22Rv1 (cell line): ENCODE data around the gene PRKCE.

ENCODE experiments used
- H3K27ac ChIP-seq: fragments of 450-650 bp; 2 replicates; pipeline ENCODE4 v1.5.1; 2017
- ZFX ChIP-seq: fragments of 450-650 bp; IDR thresholded peaks from 2 replicates; pipeline ENCODE4 v1.6.1; 2017; ENCODE audit warnings: antibody characterized with exemption, borderline replicate concordance
- TF ChIP-seq, protein P1 (sequence below): fragments of 450-650 bp; IDR thresholded peaks from 2 replicates; pipeline ENCODE4 v1.5.1; 2017; ENCODE audit warnings: mild to moderate bottlenecking

Gene PRKCE

DNA sequence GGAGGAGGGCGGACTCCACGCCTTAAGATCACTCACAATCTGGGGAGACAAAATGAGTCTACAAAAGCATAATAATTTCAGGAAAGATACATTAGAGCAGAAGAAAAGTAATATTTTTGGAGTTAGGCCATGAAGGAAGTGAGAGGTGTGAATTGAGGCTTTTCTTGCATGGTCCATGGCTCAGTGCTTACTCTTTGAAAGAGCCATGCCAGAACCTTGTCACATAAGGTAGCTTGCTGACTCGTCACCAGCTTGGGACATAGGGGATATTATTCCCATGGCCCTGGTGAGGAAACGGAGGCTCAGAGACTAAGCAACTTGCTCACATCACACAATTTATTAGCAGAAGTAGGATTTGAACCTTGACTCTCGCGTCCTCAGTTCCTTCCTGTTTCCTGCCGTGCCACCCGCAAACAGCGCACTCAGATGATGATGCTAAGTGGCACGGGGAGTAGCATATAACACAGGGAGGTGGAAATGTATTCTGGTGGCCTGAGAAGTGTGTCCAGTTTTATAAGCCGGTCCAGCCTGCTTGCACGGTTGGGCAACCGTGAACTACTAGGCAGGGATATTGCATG lies 333.5 kb downstream of the PRKCE start:
- TF ChIP-seq, protein P1, sequence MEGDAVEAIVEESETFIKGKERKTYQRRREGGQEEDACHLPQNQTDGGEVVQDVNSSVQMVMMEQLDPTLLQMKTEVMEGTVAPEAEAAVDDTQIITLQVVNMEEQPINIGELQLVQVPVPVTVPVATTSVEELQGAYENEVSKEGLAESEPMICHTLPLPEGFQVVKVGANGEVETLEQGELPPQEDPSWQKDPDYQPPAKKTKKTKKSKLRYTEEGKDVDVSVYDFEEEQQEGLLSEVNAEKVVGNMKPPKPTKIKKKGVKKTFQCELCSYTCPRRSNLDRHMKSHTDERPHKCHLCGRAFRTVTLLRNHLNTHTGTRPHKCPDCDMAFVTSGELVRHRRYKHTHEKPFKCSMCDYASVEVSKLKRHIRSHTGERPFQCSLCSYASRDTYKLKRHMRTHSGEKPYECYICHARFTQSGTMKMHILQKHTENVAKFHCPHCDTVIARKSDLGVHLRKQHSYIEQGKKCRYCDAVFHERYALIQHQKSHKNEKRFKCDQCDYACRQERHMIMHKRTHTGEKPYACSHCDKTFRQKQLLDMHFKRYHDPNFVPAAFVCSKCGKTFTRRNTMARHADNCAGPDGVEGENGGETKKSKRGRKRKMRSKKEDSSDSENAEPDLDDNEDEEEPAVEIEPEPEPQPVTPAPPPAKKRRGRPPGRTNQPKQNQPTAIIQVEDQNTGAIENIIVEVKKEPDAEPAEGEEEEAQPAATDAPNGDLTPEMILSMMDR = no peak
- TF ChIP-seq ZFX = no peak
- no peak overlapping the region for H3K27ac ChIP-seq

DNA sequence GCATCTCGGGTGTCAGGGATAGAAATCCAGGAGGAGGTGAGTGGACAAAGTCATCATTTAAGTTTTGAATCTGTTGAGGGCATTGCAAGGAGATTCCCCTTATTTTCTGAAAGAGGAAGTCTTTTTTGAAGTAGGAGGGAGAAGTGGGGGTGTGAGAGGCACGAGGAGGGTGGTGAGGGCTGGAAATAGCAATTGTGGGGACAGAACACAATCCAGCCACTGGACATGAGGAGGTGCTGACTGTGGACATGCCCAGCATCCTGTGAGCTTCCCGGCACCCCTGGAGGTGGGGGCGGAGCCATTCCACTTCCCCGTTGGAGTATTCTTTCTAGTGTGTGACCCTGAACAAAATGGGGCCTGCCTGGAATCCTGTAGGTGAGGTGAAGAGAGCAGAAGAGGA lies 335.0 kb downstream of the PRKCE start:
- H3K27ac ChIP-seq = no peak overlapping the region
- TF ChIP-seq ZFX = no peak
- TF ChIP-seq, protein P1 = no peak

DNA sequence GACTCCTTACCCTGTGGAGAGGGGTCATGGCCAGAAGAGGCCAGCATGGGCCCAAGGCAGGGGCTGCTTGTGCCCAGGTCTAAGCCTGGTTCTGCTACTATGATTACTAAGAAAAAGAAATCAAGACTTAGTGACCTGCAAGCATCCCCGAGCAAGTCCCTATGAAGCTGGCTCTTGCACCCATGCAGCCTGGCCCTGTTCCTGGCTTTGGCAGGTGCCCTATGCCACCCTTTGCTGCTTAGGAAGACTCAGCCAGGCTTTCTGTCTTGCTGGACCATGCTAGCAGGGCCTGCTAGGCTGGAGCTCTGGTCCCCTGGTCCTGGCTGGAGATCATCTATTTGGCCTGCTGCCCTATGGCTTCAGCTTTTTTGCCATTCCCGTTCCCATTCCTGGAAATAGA lies 336.4 kb downstream of the PRKCE start:
- H3K27ac ChIP-seq = no peak overlapping the region
- TF ChIP-seq, protein P1 = no peak
- no peak for TF ChIP-seq ZFX

DNA sequence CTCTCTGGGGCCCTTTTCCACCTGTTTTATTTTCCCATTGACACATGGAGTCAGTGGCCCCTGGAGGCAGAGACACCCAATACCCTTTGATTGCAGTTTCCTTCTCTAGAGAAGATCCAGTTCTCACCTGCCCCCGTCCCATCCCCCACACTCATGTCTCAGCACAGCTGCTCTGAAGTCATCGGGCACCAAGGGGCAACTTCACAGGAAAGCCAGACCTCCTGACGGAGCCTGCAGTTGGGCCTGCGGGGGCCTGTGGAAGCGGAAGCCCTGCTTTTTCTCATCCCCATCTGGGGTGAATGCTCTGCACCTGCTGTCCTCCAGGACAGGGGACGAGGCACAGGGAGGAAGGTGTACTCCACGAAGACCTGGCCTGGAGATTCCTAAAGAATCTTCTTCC lies 337.4 kb downstream of the PRKCE start:
- no peak for TF ChIP-seq ZFX
- TF ChIP-seq, protein P1 = no peak
- H3K27ac ChIP-seq = no peak overlapping the region

DNA sequence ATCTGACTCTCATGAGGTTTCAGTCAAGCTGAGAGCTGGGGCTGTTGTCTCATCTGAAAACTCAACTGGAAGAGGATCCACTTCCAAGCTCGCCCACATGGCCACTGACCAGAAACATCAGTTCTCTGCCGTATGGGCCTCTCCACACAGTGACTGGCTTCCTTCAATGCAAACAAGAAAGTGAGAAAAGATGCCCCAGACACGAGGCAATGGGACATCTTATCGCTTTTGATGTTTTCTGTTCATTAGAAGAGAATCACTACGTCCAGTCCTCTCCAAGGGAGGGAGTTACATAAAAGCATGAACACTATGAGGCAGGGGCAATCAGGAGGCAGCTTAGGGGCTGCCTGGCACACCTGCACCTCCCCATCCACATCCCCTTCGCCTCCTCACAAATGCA lies 338.7 kb downstream of the PRKCE start:
- H3K27ac ChIP-seq = no peak overlapping the region
- no peak for TF ChIP-seq ZFX
- TF ChIP-seq, protein P1 = no peak

DNA sequence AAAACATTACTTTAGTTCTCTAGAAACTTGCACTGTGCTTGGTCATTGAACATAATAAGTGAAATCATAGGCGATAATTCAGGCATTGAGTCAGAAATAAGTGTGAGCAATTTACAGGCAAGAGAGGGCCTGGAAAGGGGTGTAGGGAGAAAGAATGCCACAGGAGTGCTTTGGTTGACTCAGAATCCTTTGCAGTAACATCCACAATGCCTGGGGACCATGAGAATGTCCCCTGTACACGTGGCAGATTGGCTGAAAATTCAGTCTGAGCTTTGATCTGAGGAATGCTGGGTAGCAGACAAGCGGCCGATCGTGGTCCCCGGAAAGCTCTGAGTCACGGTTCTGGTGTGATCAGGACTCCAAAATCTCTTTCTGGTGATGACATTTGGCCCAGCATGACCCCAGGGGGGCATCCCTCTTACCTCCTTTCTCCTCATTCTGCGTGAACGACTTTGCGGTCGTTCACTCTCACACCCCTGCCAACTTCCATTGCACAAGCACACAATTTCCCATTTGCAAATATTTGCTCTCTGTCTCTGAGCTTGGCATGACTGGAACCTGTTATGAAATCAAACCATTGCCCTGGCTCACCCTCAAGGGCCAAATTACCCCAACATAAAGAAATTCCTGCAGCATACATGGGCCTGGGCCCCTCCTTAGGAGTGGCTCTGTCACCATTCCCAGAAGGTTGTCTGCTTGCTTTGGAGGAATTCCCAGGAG lies 340.7 kb downstream of the PRKCE start:
- no peak for TF ChIP-seq ZFX
- TF ChIP-seq, protein P1 = no peak
- no peak overlapping the region for H3K27ac ChIP-seq

DNA sequence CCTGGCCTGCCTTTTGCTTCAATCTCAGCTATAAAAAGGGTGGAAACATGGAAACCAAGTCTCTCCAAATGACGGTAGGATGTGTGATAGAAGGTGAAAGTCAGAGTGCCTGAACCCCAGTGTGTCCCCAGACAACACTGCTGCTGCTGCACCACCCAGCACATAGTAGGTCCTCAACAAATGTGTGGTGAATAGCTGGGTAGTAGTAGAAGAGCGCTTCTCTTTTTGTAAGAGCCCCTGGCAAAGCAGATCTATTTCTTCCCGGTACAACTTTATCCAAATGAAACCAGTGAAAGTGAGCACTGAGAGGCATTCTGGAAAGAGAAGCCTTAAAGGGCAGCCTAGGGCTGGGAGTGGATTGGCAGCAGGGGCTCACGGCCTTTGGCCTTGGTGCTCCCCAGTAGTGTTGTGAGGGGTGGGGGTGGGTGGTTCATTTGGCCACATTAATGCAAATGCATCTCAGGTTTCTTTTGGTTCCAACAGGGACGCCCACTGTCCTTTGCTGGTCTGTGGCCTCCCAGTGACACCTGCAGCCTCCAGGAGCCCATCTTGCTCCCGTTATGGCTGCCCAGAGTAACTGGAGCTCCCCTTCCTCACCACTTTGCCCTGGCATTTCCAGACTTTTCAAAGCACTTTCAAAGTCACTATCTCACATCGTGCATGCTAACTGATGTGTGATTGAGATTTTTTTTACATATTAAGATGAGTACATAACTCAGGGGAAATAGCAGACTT lies 341.4 kb downstream of the PRKCE start:
- H3K27ac ChIP-seq = no peak overlapping the region
- TF ChIP-seq, protein P1 = no peak
- TF ChIP-seq ZFX = no peak
